ENCODE results near the gene THOC2.

Gene THOC2

GRCh38 chrX:123647244-123647643 is 85.6 kb downstream of the THOC2 start (continued):
- TF ChIP-seq ZBTB26 (tag by site-specific recombination; optimal IDR thresholded peaks at IDR 0.05) (no peak), PRDM10 (tag by site-specific recombination; IDR thresholded peaks at IDR 0.05) (no peak), ZNF311 (tag by site-specific recombination; IDR thresholded peaks at IDR 0.05; ENCODE audit: borderline replicate concordance) (no peak), ZNF449 (tag by site-specific recombination; IDR thresholded peaks at IDR 0.05) (no peak), HOXD13 (CRISPR knock-in tag; IDR thresholded peaks at IDR 0.05; ENCODE audit: borderline replicate concordance) (no peak), ZNF10 (tag by site-specific recombination; IDR thresholded peaks at IDR 0.05) (no peak), ZNF335 (tag by site-specific recombination; conservative IDR thresholded peaks at IDR 0.05) (no peak), ZBTB11 (tag by site-specific recombination; conservative IDR thresholded peaks at IDR 0.05; ENCODE audit: low read depth) (no peak)

GRCh38 chrX:123629502-123629901 is 103.3 kb downstream of the THOC2 start:
- Histone ChIP-seq H3K4me1 (ENCODE audit: control insufficient read depth, insufficient read depth, low read length) (no peaks in the 10 kb centered on the region), H3K4me3 (ENCODE audit: low read depth, low read length) (no peak overlapping the region), H3K27ac (ENCODE audit: extremely low read depth, low read depth, low read length) (no peak overlapping the region), H3K9me3 (ENCODE audit: control insufficient read depth, insufficient read depth, low read depth, low read length) (no peaks in the 10 kb centered on the region), H3K36me3 (ENCODE audit: control insufficient read depth in 2 of 2, insufficient read depth in 1 of 2, low read length in 2 of 2) (peaks cover 32 to 56% of the 10 kb centered on the region in 2 experiments)
- TF ChIP-seq ZBTB8A (tag by site-specific recombination; IDR thresholded peaks at IDR 0.05) (no peak), SETDB1 (IDR thresholded peaks at IDR 0.05; ENCODE audit: insufficient read length, low read length) (no peak), ZNF501 (tag by site-specific recombination; IDR thresholded peaks at IDR 0.05) (no peak), ZNF692 (tag by site-specific recombination; IDR thresholded peaks at IDR 0.05) (no peak), ZNF777 (tag by site-specific recombination; IDR thresholded peaks at IDR 0.05; ENCODE audit: borderline replicate concordance) (no peak), ZNF248 (tag by site-specific recombination; IDR thresholded peaks at IDR 0.05) (no peak), ZNF624 (tag by site-specific recombination; IDR thresholded peaks at IDR 0.05) (no peak), ZNF488 (tag by site-specific recombination; IDR thresholded peaks at IDR 0.05) (no peak), ZIC2 (tag by site-specific recombination; IDR thresholded peaks at IDR 0.05) (no peak), ZNF366 (tag by site-specific recombination; conservative IDR thresholded peaks at IDR 0.05) (no peak), ZNF354C (tag by site-specific recombination; IDR thresholded peaks at IDR 0.05; ENCODE audit: borderline replicate concordance, low read depth) (no peak), PRDM4 (tag by site-specific recombination; IDR thresholded peaks at IDR 0.05) (no peak), ZXDB (tag by site-specific recombination; IDR thresholded peaks at IDR 0.05) (no peak), ZNF292 (tag by site-specific recombination; IDR thresholded peaks at IDR 0.05; ENCODE audit: borderline replicate concordance, low read depth) (no peak)
- ChIA-PET POLR2A (no interaction called here), CTCF (no interaction called here)

Measured in HEK293 (cell line).